H1 (cell line): ENCODE measurements around the gene EXOSC10. TPM values are rescaled to one million over a fixed set of nuclear protein-coding genes. Genes with fewer than 3 reads are reported as not detected.
A peak's percentile ranks its signal among the peaks of the same experiment; 100 is the strongest.

Source experiments
- CTCF ChIA-PET: fragments of 300-600 bp; sonication (Branson Sonifier 250); formaldehyde crosslinking; loops from one replicate; lab custom pipeline; 2021; ENCODE audit not compliant: partially characterized antibody; lab: Charles Lee
- POLR2A ChIA-PET: fragments of 300-600 bp; sonication (Branson Sonifier 250); formaldehyde crosslinking; loops from one replicate; lab custom pipeline; 2021; ENCODE audit warnings: inconsistent platforms; ENCODE audit not compliant: partially characterized antibody; lab: Charles Lee
- DNase-seq, 2 experiments: peaks; one replicate each; pipeline versions ENCODE4 v3.0.0 to v3.0.0-alpha.2; 2010 to 2022; ENCODE audit warnings: low spot score in 2 of 2, low read depth in 1 of 2, mixed read lengths in 1 of 2
- FAIRE-seq: peaks from 2 replicates; lab custom pipeline; 2011; peaks lifted over from hg19 to GRCh38; lab: Jason Lieb, UNC
- H2AFZ ChIP-seq: 2 replicates; pipeline ENCODE4 v1.8.1; 2012; ENCODE audit warnings: low read length, inconsistent platforms
- H2AK5ac ChIP-seq: 2 replicates; pipeline ENCODE4 v1.6.1; 2013; ENCODE audit warnings: low read depth, low read length
- H2BK120ac ChIP-seq: replicated peaks from 2 replicates; pipeline ENCODE3; 2013; ENCODE audit warnings: low read depth, low read length, inconsistent platforms
- H2BK12ac ChIP-seq: 2 replicates; pipeline ENCODE4 v1.6.1; 2013; ENCODE audit warnings: low read depth, low read length
- H2BK15ac ChIP-seq: 2 replicates; pipeline ENCODE4 v1.6.1; 2013; ENCODE audit warnings: low read length
- H2BK20ac ChIP-seq: 2 replicates; pipeline ENCODE4 v1.6.1; 2013; ENCODE audit warnings: low read length
- H2BK5ac ChIP-seq: 2 replicates; pipeline ENCODE4 v1.6.1; 2013; ENCODE audit warnings: low read depth, low read length
- H3K14ac ChIP-seq: 2 replicates; pipeline ENCODE4 v1.6.1; 2013; ENCODE audit warnings: inconsistent platforms; ENCODE audit not compliant: insufficient read length
- H3K18ac ChIP-seq: 2 replicates; pipeline ENCODE4 v1.6.1; 2013; ENCODE audit warnings: low read length; ENCODE audit errors: extremely low read depth
- H3K23ac ChIP-seq: 2 replicates; pipeline ENCODE4 v1.6.1; 2013; ENCODE audit warnings: inconsistent platforms; ENCODE audit not compliant: insufficient read length
- H3K23me2 ChIP-seq: 2 replicates; pipeline ENCODE4 v1.6.1; 2013; ENCODE audit warnings: low read depth, low read length
- H3K27ac ChIP-seq: 2 replicates; pipeline ENCODE4 v1.6.1; 2011; ENCODE audit warnings: low read depth, low read length, inconsistent platforms
- H3K27me3 ChIP-seq, 4 experiments: replicated peaks in 1 of 4; 1 replicate in 1 of 4; 2 replicates in 3 of 4; pipeline versions ENCODE4 v1.6.1 to v1.8.1; 2011 to 2013; ENCODE audit warnings: low read length in 3 of 4, mild to moderate bottlenecking in 3 of 4, inconsistent platforms in 2 of 4, mixed read lengths in 2 of 4, moderate library complexity in 1 of 4; ENCODE audit not compliant: control insufficient read depth in 3 of 4, insufficient read depth in 3 of 4; ENCODE audit errors: extremely low read depth in 1 of 4
- H3K36me3 ChIP-seq, 4 experiments: 2 replicates each; pipeline versions ENCODE4 v1.6.1 to v1.8.1; 2011 to 2013; ENCODE audit warnings: mild to moderate bottlenecking in 4 of 4, low read length in 3 of 4, moderate library complexity in 2 of 4, control low read depth in 1 of 4, inconsistent platforms in 1 of 4; ENCODE audit not compliant: insufficient read depth in 4 of 4, control insufficient read depth in 2 of 4
- H3K4ac ChIP-seq: replicated peaks from 2 replicates; pipeline ENCODE3; 2013; ENCODE audit warnings: low read length, low read depth, mixed read lengths, inconsistent platforms; ENCODE audit not compliant: insufficient read length
- H3K4me1 ChIP-seq, 4 experiments: replicated peaks in 1 of 4; 1 replicate in 1 of 4; 2 replicates in 3 of 4; pipeline versions ENCODE4 v1.6.1 to v1.8.1; 2011 to 2013; ENCODE audit warnings: low read length in 3 of 4, inconsistent platforms in 2 of 4, mixed read lengths in 1 of 4; ENCODE audit not compliant: insufficient read depth in 4 of 4, control insufficient read depth in 3 of 4
- H3K4me2 ChIP-seq, 2 experiments: 2 replicates each; pipeline versions ENCODE4 v1.6.1 to v1.8.1; 2011 to 2013; ENCODE audit warnings: low read depth in 2 of 2, low read length in 2 of 2, control low read depth in 1 of 2, inconsistent platforms in 1 of 2, mild to moderate bottlenecking in 1 of 2; ENCODE audit not compliant: insufficient read depth in 1 of 2
- H3K4me3 ChIP-seq, 4 experiments: fragments of 200-600, 300-600 bp in 1 of 4; sonication (generic), shearing (Covaris generic), sonication (Bioruptor Twin) in 1 of 4; 2 replicates each; pipeline versions ENCODE4 v1.5.1 to v1.8.1; 2011 to 2016; ENCODE audit warnings: low read length in 4 of 4, low read depth in 3 of 4, control low read depth in 2 of 4, inconsistent platforms in 2 of 4, mild to moderate bottlenecking in 2 of 4, mixed read lengths in 1 of 4, moderate library complexity in 1 of 4; ENCODE audit not compliant: insufficient read depth in 2 of 4; ENCODE audit errors: extremely low read depth in 1 of 4
- H3K56ac ChIP-seq: replicated peaks from 2 replicates; pipeline ENCODE3; 2013; ENCODE audit warnings: low read depth, mild to moderate bottlenecking, mixed read lengths, low read length, inconsistent platforms; ENCODE audit not compliant: insufficient read length
- H3K79me1 ChIP-seq: 2 replicates; pipeline ENCODE4 v1.6.1; 2013; ENCODE audit warnings: low read depth, low read length, control low read depth
- H3K79me2 ChIP-seq, 2 experiments: 2 replicates each; pipeline versions ENCODE4 v1.6.1 to v1.8.1; 2012 to 2013; ENCODE audit warnings: low read length in 2 of 2, mild to moderate bottlenecking in 2 of 2, inconsistent platforms in 1 of 2; ENCODE audit not compliant: insufficient read depth in 2 of 2, control insufficient read depth in 1 of 2
- H3K9ac ChIP-seq, 4 experiments: replicated peaks in 1 of 4; 1 replicate in 1 of 4; 2 replicates in 3 of 4; pipeline versions ENCODE4 v1.6.1 to v1.8.1; 2011 to 2013; ENCODE audit warnings: low read depth in 3 of 4, low read length in 3 of 4, control low read depth in 2 of 4, mild to moderate bottlenecking in 2 of 4, moderate library complexity in 2 of 4, inconsistent platforms in 1 of 4; ENCODE audit errors: extremely low read depth in 1 of 4
- H3K9me3 ChIP-seq, 2 experiments: 2 replicates each; pipeline versions ENCODE4 v1.6.1 to v1.8.1; 2012 to 2013; ENCODE audit warnings: mild to moderate bottlenecking in 2 of 2, moderate library complexity in 2 of 2, control low read depth in 1 of 2, inconsistent platforms in 1 of 2, low read depth in 1 of 2, low read length in 1 of 2, mixed read lengths in 1 of 2; ENCODE audit not compliant: insufficient read depth in 2 of 2
- H4K20me1 ChIP-seq, 2 experiments: replicated peaks in 1 of 2; 2 replicates each; pipeline versions ENCODE3 to v1.8.1; 2011 to 2013; ENCODE audit warnings: inconsistent platforms in 2 of 2, low read length in 2 of 2, mild to moderate bottlenecking in 1 of 2; ENCODE audit not compliant: insufficient read depth in 2 of 2, control insufficient read depth in 1 of 2
- H4K5ac ChIP-seq: 2 replicates; pipeline ENCODE4 v1.6.1; 2013; ENCODE audit warnings: low read length, low read depth, mixed read lengths, inconsistent platforms; ENCODE audit not compliant: insufficient read length
- H4K8ac ChIP-seq: 2 replicates; pipeline ENCODE4 v1.8.0; 2013; ENCODE audit warnings: mild to moderate bottlenecking, moderate library complexity, low read length, inconsistent platforms; ENCODE audit not compliant: insufficient read depth; ENCODE audit errors: extremely low read depth
- H4K91ac ChIP-seq: replicated peaks from 2 replicates; pipeline ENCODE3; 2013; ENCODE audit warnings: low read length, mixed read lengths, inconsistent platforms; ENCODE audit not compliant: insufficient read length
- CHD2 ChIP-seq: IDR thresholded peaks from 2 replicates; pipeline ENCODE4 v1.6.1; 2012; ENCODE audit warnings: low read length, improper control_type of control experiment
- HDAC6 ChIP-seq: IDR thresholded peaks from one replicate; pipeline ENCODE4 v1.7.1; 2012; ENCODE audit warnings: low read depth, mild to moderate bottlenecking, inconsistent platforms, low read length, moderate library complexity
- RAD21 ChIP-seq, 2 experiments: IDR thresholded peaks in 1 of 2; conservative IDR thresholded peaks in 1 of 2; 2 replicates each; pipeline ENCODE4 v1.6.1; 2011; ENCODE audit warnings: low read depth in 2 of 2, low read length in 2 of 2, improper control_type of control experiment in 1 of 2, inconsistent platforms in 1 of 2, mild to moderate bottlenecking in 1 of 2, moderate library complexity in 1 of 2
- SIRT6 ChIP-seq: IDR thresholded peaks from one replicate; pipeline ENCODE4 v1.7.1; 2012; ENCODE audit warnings: low read length, inconsistent platforms
- WGBS, 2 experiments: shearing (Covaris generic) in 1 of 2; methylation state at CpG; one replicate each; pipeline versions ENCODE4 v1.1.6 to v1.1.7; 2013 to 2015; ENCODE audit warnings: low lambda C conversion rate in 2 of 2, mixed read lengths in 2 of 2, inconsistent platforms in 1 of 2, low coverage in 1 of 2, missing lambda C conversion rate in 1 of 2; ENCODE audit not compliant: insufficient replicate concordance in 2 of 2, insufficient coverage in 1 of 2, insufficient read length in 1 of 2; ENCODE audit errors: extremely low coverage in 1 of 2, missing lambda C conversion rate in 1 of 2; 5-methylcytosine and 5-hydroxymethylcytosine counted together
- polyA plus RNA-seq, 7 experiments: library from polyadenylated mRNA; depleted of rRNA in 3 of 7; stranded (reverse) in 5 of 7; unstranded in 2 of 7; fragments of >200 nt in 5 of 7; fragments of 200-250 nt in 2 of 7; gene quantifications; 1 replicate in 5 of 7; 2 replicates in 1 of 7; 4 replicates in 1 of 7; pipeline versions ENCODE4 v1.2.1 to v1.2.3, GENCODE V29; 2011 to 2013; ENCODE audit warnings: missing spikeins in 2 of 7, mixed read lengths in 2 of 7
- total RNA-seq: library from RNA; stranded (reverse); fragmentation: NEBNext Ultra II Directional; extraction: Animal tissue kit (Norgen Biotek cat#: 25700); gene quantifications from 2 replicates; pipeline ENCODE4 v1.2.1, GENCODE V29; 2021

EXOSC10 gene
- total and polyA plus RNA-seq, 2 of the 8 experiments (the other 6 are each of a cell fraction or from before 2014, with no cell fraction given): 57.9 to 86.1 TPM

DNA sequence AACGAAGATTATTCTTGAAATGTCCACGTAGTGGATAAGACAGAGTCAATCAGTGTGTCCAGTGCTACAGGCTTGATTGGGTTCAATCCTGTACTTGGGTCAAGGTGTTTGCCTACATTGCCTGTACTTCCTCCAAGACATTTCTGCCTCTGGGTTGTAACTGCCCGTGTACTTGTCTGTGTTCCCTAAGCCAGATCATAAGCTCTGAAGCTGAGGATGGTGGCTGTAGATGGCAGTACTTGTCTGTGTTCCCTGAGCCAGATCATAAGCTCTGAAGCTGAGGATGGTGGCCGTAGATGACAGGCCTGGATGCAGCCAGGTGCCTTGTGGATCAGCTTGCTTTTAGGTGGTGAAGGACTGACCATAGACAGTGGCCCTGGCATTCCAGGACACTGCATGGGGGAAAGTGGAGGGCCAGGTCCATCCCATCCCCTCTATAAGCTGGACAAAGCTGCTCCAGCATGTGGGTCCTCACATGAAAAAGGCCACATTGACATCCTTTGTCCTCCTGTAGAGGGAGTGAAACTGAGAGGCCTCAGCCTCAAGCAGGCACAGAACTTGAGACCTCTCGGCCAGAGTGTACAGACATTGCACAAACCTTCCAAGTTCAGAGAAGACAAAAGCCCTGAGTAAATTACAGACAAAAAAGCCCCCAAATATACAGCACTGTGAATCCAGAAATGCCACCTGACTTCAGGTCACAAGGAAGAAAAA, 37.9 kb downstream of the EXOSC10 start:
- Histone ChIP-seq H3K4ac (no peak overlapping the region), H2BK20ac (no peak overlapping the region), H2AK5ac (no peak overlapping the region; the same call in 1 of the 2 replicates), H2AFZ (no peak overlapping the region), H2BK12ac (no peak overlapping the region), H4K8ac (no peak overlapping the region), H3K9me3 (no peaks in the 10 kb centered on the region), H3K79me2 (peaks cover 0 to 16% of the 10 kb centered on the region in 2 experiments; a peak in 2 of 4 replicates), H2BK5ac (no peak overlapping the region; the same call in 1 of the 2 replicates), H3K23ac (no peak overlapping the region), H3K4me2 (no peak overlapping the region; a peak in 1 of 4 replicates), H2BK15ac (no peak overlapping the region), H3K18ac (no peak overlapping the region), H4K91ac (peak overlapping the region; percentile 20), H3K4me1 (peaks cover 0 to 12% (median 3%) of the 10 kb centered on the region in 4 experiments; a peak in 4 of 7 replicates), H3K27me3 (no peaks in the 10 kb centered on the region; a peak in 1 of 7 replicates), H4K5ac (no peak overlapping the region), H3K23me2 (peaks cover 14% of the 10 kb centered on the region), H3K4me3 (no peak overlapping the region), H3K27ac (no peak overlapping the region), H3K14ac (no peak overlapping the region), H3K9ac (no peak overlapping the region; a peak in 2 of 7 replicates), H2BK120ac (no peak overlapping the region), H3K56ac (no peak overlapping the region), H3K79me1 (peaks cover 9% of the 10 kb centered on the region), H4K20me1 (peaks cover 0 to 5% of the 10 kb centered on the region in 2 experiments), H3K36me3 (peaks cover 6 to 31% (median 17%) of the 10 kb centered on the region in 4 experiments; a peak in 6 of 8 replicates)
- 93% methylated on average over 5 of the region's 5 CpGs; no CpG with 5 or more reads in 1 of the 2 experiments for WGBS, 2 experiments
- no peak for DNase-seq
- FAIRE-seq: no peak
- TF ChIP-seq SIRT6 (no peak), CHD2 (no peak), HDAC6 (no peak), RAD21 (IDR thresholded peaks at IDR 0.05 in 1 of 2, conservative IDR thresholded peaks at IDR 0.05 in 1 of 2; ENCODE audit: low read depth in 2 of 2, low read length in 2 of 2) (no peak)
- POLR2A ChIA-PET: interaction anchor here (0.6 to 6.5 kb wide), 7 partner anchors 9 to 121 kb away, joined by 3 to 44 read pairs (median 4); no protein-coding TSS in a partner anchor
- CTCF ChIA-PET: interaction anchor here (0.6 to 8.6 kb wide), 12 partner anchors 8 to 1772 kb away, joined by 3 to 115 read pairs (median 4); no protein-coding TSS in a partner anchor
